GM12891 (cell line): ENCODE data around the gene CEP19.

Experiments
- PAX5 ChIP-seq: IDR thresholded peaks from 2 replicates; pipeline ENCODE4 v1.6.1; 2011; ENCODE audit warnings: low read length, moderate library complexity, mild to moderate bottlenecking; ENCODE audit not compliant: insufficient read depth, severe bottlenecking
- POLR2A ChIP-seq: IDR thresholded peaks from 2 replicates; pipeline ENCODE4 v1.6.1; 2011; ENCODE audit warnings: low read depth, low read length, control low read depth
- POLR2AphosphoS5 ChIP-seq: IDR thresholded peaks from 2 replicates; pipeline ENCODE4 v1.6.1; 2011; ENCODE audit warnings: low read depth, low read length, control low read depth
- POU2F2 ChIP-seq: IDR thresholded peaks from 2 replicates; pipeline ENCODE4 v1.6.1; 2011; ENCODE audit warnings: low read depth, mild to moderate bottlenecking, control low read depth, low read length, moderate library complexity
- SPI1 ChIP-seq: IDR thresholded peaks from 2 replicates; pipeline ENCODE4 v1.6.1; 2011; ENCODE audit warnings: low read depth, low read length, control low read depth
- TAF1 ChIP-seq: IDR thresholded peaks from 2 replicates; pipeline ENCODE4 v1.6.1; 2011; ENCODE audit warnings: low read depth, low read length, control low read depth

- TF ChIP-seq TAF1 (no peak), POLR2AphosphoS5 (no peak), POLR2A (no peak), SPI1 (no peak), PAX5 (no peak), POU2F2 (no peak)
Observed at GRCh38 chr3:196691386-196691785, 20.7 kb downstream of the CEP19 start.
